Anterior cingulate cortex (tissue), 58 donors: ENCODE data around the gene MMAB.
"Not testable (repeated sequence)": the region's sequence is repeated elsewhere in the genome, so short reads cannot be mapped to it uniquely, and the experiment has no call there.

Experiments
- DNase-seq, 58 donors: peaks; one replicate each; lab custom pipeline; 2025; lab: John Stamatoyannopoulos, UW

Gene MMAB

GRCh38 chr12:109604132-109604585 is 30.9 kb upstream of the MMAB start:
- DNase-seq, result no peak

GRCh38 chr12:109602132-109602531 is 28.8 kb upstream of the MMAB start:
- not testable (repeated sequence) for DNase-seq

- no peak for DNase-seq
Observed at GRCh38 chr12:109601557-109601956, 28.3 kb upstream of the MMAB start.

- no peak for DNase-seq
Observed at GRCh38 chr12:109600995-109601394, 27.7 kb upstream of the MMAB start.

- DNase-seq, result no peak
Observed at GRCh38 chr12:109600481-109600880, 27.2 kb upstream of the MMAB start.

- no peak for DNase-seq
Observed at GRCh38 chr12:109599087-109599486, 25.8 kb upstream of the MMAB start.

GRCh38 chr12:109598428-109598854 is 25.1 kb upstream of the MMAB start:
- peak in 1 of 58 donors; percentile 10 for DNase-seq

GRCh38 chr12:109597795-109598427 is 24.6 kb upstream of the MMAB start:
- peak in 57 of 58 donors; percentile 7 to 91 (median 78) for DNase-seq

GRCh38 chr12:109597414-109597794 is 24.1 kb upstream of the MMAB start:
- peak in 1 of 58 donors; percentile 44 for DNase-seq

- DNase-seq, result no peak
Observed at GRCh38 chr12:109596418-109597244, 23.3 kb upstream of the MMAB start.

GRCh38 chr12:109595321-109595902 is 22.1 kb upstream of the MMAB start:
- no peak for DNase-seq

- DNase-seq, result no peak
Observed at GRCh38 chr12:109594556-109595317, 21.4 kb upstream of the MMAB start.

GRCh38 chr12:109592905-109593272 is 19.6 kb upstream of the MMAB start:
- no peak for DNase-seq

GRCh38 chr12:109592195-109592904 is 19.0 kb upstream of the MMAB start:
- peak in 2 of 58 donors; percentile 21 to 25 for DNase-seq

GRCh38 chr12:109591041-109591440 is 17.7 kb upstream of the MMAB start:
- DNase-seq, result no peak

- DNase-seq, result no peak
Observed at GRCh38 chr12:109590566-109590965, 17.3 kb upstream of the MMAB start.

GRCh38 chr12:109589691-109590245 is 16.5 kb upstream of the MMAB start:
- DNase-seq, result no peak

- DNase-seq, result no peak
Observed at GRCh38 chr12:109589240-109589590, 15.9 kb upstream of the MMAB start.

- DNase-seq, result no peak
Observed at GRCh38 chr12:109588461-109589239, 15.3 kb upstream of the MMAB start.
